ENCODE data around the gene ZNF385C.

ZNF385C gene

DNA sequence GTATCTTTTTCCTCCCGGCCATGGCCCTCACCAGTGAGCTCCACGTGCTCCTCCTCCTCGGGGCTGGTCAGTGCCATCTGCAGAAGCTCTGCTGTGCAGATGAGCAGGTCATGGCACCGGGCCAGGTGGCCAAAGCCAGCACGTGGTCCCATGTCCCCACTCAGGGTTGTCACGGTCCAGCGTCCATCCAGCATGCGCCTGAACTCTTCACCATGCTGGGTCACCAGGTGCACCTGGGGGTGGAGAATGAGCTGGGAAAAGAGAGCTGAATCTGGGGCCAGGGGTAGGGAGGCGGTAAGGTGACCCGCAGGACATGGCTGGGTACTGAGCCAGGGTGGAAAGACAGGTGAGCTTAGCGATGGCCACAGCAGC is 13.0 kb upstream of the ZNF385C start:
- TF ChIP-seq, protein P1, sequence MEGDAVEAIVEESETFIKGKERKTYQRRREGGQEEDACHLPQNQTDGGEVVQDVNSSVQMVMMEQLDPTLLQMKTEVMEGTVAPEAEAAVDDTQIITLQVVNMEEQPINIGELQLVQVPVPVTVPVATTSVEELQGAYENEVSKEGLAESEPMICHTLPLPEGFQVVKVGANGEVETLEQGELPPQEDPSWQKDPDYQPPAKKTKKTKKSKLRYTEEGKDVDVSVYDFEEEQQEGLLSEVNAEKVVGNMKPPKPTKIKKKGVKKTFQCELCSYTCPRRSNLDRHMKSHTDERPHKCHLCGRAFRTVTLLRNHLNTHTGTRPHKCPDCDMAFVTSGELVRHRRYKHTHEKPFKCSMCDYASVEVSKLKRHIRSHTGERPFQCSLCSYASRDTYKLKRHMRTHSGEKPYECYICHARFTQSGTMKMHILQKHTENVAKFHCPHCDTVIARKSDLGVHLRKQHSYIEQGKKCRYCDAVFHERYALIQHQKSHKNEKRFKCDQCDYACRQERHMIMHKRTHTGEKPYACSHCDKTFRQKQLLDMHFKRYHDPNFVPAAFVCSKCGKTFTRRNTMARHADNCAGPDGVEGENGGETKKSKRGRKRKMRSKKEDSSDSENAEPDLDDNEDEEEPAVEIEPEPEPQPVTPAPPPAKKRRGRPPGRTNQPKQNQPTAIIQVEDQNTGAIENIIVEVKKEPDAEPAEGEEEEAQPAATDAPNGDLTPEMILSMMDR (IDR thresholded peaks at IDR 0.05; ENCODE audit: low read depth, low read length), result no peak
- no peak for DNase-seq (ENCODE audit: extremely low read depth, low read depth)

DNA sequence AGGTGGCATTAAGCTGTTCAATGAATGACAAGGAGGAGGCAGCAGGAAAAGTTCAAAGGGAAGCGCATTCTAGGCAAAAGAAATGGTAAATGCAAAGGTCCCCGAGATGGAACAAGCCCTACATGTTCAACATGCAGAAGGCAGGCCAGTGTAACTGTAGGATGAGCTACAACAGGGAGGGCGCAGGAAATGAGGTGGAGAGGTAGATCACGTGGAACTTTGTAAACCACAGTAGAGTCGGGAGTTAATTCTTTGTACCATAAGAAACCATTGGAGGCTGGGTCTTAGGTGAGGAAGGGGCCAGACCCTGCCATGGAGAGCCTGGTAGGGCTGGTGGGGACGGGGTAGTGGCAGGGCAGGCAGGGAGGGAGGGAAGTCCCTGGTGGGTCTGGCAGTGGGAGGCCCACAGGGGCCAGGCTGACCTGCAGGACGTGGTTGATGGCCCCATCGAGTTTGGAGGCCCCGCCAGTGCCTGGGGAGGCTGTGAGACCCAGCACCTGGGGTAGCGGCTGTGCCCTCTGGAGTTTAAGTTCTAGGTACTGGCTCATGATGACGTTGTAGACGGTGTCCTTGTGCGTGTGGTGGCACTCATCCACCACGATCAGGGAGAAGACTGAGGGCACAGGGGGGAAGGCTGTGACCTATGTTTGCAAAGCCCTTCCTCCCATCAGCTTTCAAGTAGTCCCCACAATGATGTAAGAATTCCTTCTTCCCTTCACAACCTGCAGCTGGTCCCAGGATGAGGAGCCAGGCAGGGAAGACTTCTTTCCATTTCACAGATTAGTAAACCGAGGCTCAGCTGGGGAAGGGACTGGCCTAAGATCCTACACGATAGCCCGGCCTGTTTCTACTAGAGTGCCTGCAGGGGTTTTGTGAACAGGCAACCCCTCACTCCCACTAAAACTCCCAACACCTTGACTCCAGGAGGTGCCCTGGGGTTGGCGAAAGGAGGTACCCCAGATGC is 12.3 kb upstream of the ZNF385C start:
- no peak for DNase-seq (ENCODE audit: extremely low read depth, low read depth)
- TF ChIP-seq, protein P1 (IDR thresholded peaks at IDR 0.05; ENCODE audit: low read depth, low read length), result no peak

DNA sequence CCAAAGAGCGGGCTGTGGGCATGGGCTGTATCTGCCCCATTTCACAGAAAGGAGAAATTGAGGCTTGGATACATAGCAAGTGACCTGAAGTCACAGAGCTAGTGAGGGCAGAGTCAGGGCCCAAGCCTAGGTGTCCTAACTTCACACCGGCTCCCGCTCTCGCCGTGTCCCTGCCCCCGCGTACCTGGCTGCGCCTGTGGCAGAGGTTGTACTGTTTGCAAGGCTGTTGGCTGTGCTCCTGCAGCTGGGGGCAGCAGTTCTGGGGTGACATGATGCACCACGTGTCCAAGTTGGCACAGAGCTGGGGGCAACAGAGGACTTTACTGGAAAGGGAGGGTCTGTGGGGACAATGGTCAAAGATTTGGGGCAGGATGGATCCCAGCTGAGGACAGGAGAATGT is 10.8 kb upstream of the ZNF385C start:
- TF ChIP-seq, protein P1 (IDR thresholded peaks at IDR 0.05; ENCODE audit: low read depth, low read length), result no peak

DNA sequence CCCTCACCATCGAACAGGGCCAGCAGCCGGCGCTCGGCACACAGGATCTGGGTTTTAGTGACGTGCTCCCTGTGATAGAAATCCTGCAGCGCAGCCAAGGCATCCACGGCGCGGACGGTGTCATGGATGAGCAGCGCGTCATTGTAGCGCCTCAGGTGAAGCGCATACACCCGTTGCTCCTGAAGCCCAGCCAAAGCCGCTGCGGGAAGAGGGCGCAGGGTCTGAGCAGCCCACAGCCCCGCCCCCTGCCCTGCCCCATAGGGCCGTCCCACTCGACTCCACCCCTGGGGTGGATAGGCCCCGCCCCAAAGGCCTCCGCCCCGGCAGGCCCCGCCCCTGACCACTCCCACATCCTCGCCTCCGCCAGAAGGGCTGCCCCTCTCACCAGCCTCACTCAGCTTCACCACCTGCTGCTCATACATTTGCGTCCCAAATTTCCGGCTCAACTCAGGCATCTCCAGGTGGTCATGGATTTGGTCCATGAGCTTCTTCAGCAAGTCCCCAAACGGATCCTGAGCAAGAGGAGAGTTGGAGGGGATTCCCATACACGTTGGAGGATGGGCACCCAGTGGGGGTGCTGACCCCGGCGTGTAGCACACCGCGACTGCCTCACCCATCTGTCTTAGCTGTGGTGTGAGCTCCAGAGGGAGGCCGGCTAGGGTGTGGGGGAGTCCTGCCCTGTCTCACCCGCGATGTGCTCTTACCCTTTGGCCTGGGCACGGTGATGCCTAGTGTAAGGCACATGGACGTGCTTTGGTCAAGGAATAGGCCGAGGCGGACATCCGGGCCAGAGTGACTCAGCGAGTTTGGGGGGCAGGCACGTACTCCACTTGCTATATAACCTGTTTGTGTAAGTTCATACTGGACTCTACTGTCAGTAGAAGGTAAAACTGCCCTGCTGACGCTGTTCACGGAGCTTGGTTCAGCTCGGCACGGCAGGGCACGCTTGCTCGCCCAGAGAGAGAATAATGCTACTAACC is 9.6 kb upstream of the ZNF385C start:
- no peak for DNase-seq (ENCODE audit: extremely low read depth, low read depth)
- TF ChIP-seq, protein P1 (IDR thresholded peaks at IDR 0.05; ENCODE audit: low read depth, low read length), result no peak

More for the DNA sequence above, 10.8 kb upstream of the ZNF385C start:
- DNase-seq (ENCODE audit: extremely low read depth, low read depth), result no peak

DNA sequence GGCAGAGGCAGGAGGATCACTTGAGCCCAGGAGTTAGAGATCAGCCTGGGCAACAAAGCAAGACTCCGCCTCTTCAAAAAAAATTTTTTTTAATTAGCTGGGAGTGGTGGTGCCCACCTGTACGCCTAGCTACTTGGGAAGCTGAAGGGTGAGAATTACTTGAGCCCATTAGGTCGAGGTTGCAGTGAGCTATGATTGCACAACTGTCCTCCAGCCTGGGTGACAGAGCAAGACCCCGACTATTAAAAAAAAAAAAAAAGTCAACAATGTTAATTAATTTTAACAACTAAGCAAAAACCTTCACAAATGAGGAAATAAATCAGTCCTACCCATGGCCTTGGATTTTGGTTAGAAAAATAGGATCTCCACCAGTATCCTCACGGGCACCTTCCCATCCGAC is 8.9 kb upstream of the ZNF385C start:
- TF ChIP-seq, protein P1 (IDR thresholded peaks at IDR 0.05; ENCODE audit: low read depth, low read length), result no peak
- DNase-seq (ENCODE audit: extremely low read depth, low read depth), result no peak

DNA sequence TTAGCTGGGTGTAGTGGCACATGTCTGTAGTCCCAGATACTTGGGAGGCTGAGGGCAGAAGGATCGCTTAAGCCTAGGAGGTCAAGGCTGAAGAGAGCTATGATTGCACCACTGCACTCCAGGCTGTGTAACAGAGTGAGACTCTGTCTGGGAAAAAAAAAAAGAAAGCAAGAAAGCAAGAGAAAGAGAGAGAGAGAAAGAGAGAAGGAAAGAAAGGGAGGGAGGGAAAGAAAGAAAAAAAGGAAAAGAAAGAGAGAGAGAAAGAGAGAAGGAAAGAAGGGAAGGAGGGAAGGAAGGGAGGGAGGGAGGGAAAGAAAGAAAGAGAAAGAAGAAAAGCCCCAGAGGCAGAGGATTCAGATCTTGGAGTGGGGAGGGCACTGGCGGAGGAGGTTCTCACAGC is 7.7 kb upstream of the ZNF385C start:
- no peak for DNase-seq (ENCODE audit: extremely low read depth, low read depth)
- TF ChIP-seq, protein P1 (IDR thresholded peaks at IDR 0.05; ENCODE audit: low read depth, low read length), result no peak
